ENCODE results near the gene CLTB.
A peak's percentile ranks its signal among the peaks of the same experiment; 100 is the strongest.

The CLTB gene

GRCh38 chr5:176379881-176380280, 36.5 kb downstream of the CLTB start:
- DNase-seq: no peak

GRCh38 chr5:176373100-176373818, 43.1 kb downstream of the CLTB start:
- no peak for DNase-seq

GRCh38 chr5:176371621-176372539, 44.5 kb downstream of the CLTB start:
- no peak for DNase-seq

GRCh38 chr5:176369934-176370711, 46.2 kb downstream of the CLTB start:
- no peak for DNase-seq

- no peak for DNase-seq
Observed at GRCh38 chr5:176368726-176369125, 47.6 kb downstream of the CLTB start.

GRCh38 chr5:176366232-176366894, 50.0 kb downstream of the CLTB start:
- DNase-seq: no peak

- peak; percentile 51 for DNase-seq
Observed at GRCh38 chr5:176365351-176366231, 50.7 kb downstream of the CLTB start, which contains the start of gene ARL10. TSS of gene ARL10 (plus strand) at chr5:176365487. CDS start at chr5:176365564, 77 bp downstream.

- no peak for DNase-seq
Observed at GRCh38 chr5:176364765-176365350, 51.5 kb downstream of the CLTB start.

GRCh38 chr5:176362233-176362490, 54.2 kb downstream of the CLTB start:
- DNase-seq: no peak

GRCh38 chr5:176361437-176362232, 54.7 kb downstream of the CLTB start, which contains the start of gene KIAA1191:
TSS of gene KIAA1191 (minus strand) at chr5:176361764. CDS start at chr5:176359508, 2,256 bp downstream.
- DNase-seq: peak; percentile 79

- no peak for DNase-seq
Observed at GRCh38 chr5:176360894-176361436, 55.4 kb downstream of the CLTB start.

- DNase-seq: no peak
Observed at GRCh38 chr5:176359658-176360057, 56.7 kb downstream of the CLTB start.

GRCh38 chr5:176356179-176356566, 60.2 kb downstream of the CLTB start:
- DNase-seq: no peak

GRCh38 chr5:176355400-176356178, 60.8 kb downstream of the CLTB start:
- DNase-seq: no peak

- no peak for DNase-seq
Observed at GRCh38 chr5:176353533-176353932, 62.8 kb downstream of the CLTB start.

- DNase-seq: no peak
Observed at GRCh38 chr5:176352116-176352878, 64.0 kb downstream of the CLTB start.

- DNase-seq: no peak
Observed at GRCh38 chr5:176350416-176350815, 65.9 kb downstream of the CLTB start.

- peak; percentile 3 for DNase-seq
Observed at GRCh38 chr5:176342766-176343458, 73.4 kb downstream of the CLTB start.
